HL-60/S4 treated with retinoic acid at 250 ng/mL for 4 days and 3 days (cell line): ENCODE measurements around the gene SP9.

Experiments used
- in situ Hi-C: fragments of 300-500 bp; cut with MboI; formaldehyde crosslinking; loops from 2 replicates; pipeline ENCODE4 v1.7.0; 2022; ENCODE audit warnings: low sequenced_read_pairs

SP9 gene

DNA sequence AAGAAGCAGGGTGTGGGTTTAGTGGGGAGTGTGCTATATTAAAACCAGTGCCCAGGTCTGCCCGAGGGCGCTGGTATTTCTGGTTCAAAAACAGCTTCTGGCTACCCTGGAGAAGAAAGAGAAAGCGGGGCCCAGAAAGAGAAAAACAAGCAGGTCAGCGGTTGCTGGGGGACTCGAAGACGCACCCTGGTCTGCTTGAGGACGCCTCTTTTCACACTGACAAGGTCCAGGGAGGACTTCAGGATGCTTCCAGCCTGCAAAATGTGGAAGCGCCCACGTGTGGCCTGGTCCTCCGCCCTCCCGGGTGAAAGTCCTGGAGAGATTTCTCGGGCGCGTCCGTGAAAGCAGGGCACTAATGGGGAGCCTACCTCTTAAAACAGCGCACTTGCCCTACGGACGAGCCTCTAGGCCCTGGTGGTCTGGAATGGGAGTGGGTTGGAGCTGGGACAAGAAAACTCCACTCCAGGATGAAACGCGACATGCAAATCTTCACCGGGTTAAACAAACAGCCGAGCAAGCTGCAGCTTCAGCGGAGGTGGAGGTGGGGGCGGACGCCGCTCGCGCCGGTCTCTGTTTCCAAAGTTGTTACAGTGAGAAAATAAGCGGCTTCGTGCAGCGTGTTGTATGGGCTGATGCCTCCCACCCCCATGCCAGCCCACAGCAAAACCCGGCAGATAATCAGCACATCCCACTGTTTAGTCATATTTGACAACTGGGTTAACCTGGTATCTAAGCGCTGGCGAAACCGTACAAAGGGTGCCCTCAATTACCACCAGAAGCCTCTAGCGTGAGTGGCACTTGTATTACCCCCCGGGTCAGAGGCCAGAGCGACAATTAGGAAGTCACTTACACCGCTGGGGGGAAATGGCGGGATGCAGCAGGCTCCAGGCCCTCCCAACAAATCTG is 1.1 kb upstream of the SP9 start:
- in situ Hi-C loops = no loop called here

DNA sequence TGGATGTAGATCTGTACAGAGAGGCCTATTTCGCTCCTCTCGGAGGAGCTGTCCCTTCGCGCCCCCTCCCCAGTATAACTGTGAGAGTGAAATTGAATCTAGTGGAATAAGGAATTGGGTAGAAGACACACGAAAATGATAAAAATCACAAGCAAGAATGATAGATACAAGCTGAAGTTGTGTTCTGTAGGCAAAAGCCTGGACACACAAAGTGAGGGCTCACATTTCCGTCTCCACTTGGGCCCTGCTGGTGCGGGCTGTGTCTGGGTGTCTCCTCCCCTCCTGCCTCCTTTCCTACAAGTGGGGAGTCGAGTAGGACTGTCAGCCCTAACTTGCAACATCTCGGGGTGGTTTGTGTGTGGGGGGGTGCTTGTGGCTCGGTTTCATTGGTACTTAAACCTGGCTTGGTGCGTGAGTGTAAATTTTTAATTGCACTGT is 457 bp upstream of the SP9 start:
- in situ Hi-C loops = no loop called here

DNA sequence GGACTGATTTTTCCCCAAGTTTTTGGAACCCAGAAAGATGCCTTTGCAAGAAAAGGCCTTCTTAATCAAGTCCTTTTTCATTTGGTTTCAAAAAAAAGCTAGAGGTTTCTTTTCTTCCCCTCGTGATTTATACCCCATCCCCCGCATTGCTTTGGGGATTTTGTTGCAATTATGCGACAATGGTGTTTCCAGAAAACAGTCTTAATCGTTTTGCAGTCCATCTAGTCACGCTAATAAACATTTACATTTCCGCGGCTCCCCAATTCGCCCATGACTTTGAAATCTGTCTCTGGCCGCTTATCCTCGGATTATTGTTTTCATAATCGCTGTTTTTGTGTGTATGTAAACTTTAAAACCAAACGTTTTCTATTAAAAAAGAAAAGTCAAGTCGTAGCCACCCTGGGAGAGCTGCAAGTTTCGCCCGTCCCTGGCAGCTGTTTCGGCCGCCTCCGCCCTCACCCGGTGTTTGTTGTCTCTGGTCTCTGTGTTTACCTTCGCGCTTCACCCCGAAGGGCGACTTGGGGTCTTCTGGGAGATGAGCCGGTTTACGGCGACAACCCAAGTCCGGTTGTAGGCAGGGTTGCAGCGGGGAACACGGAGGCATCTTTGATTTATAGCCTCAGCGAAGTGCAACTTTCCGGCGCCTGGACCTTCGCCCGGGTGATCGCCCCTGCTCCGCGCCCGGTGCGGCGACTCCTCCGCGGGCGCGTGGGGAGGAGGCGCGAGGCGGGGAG is 667 bp downstream of the SP9 start:
- in situ Hi-C loops = no loop called here

DNA sequence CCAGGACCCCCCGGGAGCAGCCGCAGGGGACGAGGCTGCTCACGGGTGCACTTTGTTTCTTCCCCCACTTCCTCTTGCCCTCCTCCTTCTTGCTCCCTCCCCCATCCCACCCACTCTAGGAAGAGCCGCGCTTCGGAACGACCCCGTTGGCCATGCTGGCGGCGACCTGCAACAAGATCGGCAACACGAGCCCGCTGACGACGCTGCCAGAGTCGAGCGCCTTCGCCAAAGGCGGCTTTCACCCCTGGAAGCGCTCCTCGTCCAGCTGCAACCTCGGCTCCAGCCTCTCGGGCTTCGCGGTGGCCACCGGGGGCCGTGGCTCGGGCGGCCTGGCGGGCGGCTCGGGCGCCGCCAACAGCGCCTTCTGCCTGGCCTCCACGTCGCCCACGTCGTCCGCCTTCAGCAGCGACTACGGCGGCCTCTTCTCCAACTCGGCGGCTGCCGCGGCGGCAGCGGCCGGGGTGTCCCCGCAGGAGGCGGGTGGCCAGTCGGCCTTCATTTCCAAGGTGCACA is 1.3 kb downstream of the SP9 start:
- in situ Hi-C loops = no loop called here

DNA sequence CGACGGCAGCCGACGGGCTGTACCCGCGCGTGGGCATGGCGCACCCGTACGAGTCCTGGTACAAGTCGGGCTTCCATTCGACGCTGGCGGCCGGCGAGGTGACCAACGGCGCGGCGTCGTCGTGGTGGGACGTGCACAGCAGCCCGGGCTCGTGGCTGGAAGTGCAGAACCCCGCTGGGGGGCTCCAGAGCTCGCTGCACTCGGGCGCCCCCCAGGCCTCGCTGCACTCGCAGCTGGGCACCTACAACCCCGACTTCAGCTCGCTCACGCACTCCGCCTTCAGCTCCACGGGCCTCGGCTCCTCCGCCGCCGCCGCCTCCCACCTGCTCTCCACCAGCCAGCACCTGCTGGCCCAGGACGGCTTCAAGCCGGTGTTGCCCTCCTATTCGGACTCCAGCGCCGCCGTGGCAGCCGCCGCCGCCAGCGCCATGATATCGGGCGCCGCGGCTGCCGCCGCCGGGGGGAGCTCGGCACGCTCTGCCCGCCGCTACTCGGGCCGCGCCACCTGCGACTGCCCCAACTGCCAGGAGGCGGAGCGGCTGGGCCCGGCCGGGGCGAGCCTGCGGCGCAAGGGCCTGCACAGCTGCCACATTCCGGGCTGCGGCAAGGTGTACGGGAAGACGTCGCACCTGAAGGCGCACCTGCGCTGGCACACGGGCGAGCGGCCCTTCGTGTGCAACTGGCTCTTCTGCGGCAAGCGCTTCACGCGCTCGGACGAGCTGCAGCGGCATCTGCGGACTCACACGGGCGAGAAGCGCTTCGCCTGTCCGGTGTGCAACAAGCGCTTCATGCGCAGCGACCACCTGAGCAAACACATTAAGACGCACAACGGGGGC is 2.0 kb downstream of the SP9 start:
- in situ Hi-C loops = no loop called here

DNA sequence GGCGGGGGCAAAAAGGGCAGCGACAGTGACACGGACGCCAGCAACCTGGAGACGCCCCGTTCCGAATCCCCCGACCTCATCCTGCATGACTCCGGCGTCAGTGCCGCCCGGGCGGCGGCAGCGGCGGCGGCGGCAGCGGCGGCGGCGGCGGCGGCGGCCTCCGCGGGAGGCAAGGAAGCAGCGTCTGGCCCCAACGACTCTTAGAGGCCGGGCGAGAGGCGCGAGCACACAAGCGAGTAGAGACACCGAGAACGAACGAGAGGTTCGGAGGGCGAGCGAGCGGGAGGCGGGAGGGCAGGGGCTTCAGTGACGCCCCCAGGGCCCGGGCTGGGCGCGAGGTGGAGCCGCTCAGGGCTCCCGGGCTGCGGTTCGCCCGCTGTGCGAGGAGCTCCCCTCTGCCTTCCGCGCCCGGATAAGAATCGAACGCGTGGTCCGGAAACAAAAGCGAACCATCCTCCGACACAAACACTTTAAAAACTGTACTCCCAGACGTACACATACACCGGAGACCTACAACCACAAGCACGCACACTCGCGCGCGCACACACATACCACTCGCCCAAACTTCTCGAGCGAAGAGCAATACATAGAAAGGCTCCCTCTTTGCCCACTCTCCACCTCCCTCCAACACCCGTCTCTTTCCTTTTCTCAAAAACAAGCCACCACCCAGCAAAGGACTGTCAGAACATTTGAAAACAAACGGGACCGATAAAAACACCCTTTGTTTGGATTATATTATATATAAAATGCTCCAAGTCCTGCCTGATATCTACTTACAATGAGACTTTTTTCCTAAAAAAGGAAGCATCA is 2.8 kb downstream of the SP9 start:
- in situ Hi-C loops = no loop called here

DNA sequence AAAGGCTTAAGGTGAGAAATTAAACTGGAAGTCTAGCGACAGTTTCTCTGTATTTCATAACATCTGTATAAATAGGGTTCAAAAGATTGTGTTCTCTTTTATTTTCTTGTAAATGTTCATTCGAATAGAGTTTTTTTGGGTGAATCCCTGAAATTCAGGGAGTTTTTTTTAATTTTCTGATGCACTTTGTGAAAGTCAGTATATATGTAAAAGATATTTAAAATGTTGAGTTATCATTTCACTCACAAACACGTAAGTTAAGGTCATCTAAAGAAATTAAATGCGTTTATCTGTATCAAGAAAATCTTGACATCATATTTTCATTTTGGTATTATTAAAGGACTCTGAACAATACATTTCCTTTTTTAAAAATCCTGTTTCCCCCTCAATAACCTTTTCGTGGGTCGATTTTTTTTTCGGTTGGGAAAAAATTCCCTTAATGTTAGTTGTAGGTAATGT is 3.4 kb downstream of the SP9 start:
- in situ Hi-C loops = no loop called here

DNA sequence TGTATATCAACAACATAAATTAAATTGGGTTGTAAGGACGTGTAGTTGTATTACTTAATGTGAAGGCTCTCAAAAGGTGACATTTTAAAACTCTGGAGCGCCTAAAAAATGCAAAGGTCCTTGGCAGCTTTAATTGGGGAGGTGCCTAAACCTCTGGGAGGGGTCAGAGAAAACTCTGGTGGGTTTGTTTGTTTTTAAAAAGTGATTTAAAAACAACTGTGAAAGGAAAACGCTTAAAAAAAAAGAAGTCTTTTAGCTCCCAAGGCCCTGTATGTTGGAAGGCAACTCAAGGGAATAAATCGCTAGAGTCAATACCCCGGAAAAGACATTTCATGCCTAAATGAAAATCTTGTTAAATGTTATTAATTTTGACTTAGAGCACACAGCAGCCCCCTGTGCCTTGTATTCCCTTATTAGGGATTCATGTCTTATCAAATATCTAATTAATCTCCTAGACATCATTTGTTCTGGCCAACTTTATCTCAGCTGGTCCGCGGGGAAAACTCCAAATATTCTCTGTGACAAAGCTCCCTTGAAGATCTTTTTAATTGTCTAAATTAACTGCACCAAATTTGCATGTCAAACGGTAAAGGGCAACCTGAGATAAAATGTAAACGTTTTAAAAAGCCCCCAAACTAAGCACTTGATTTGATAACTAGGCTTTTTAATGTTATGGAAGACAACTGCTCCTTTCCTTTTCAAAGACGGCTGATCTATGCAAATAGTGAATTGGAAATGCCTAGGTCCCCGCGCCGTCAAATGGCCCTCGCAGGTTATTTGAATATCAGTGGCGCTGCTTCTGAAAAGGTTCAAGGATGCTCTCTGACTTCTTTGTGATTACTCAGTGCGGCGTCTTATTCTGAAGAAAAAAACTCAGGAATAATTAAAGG is 4.2 kb downstream of the SP9 start:
- in situ Hi-C loops = no loop called here

DNA sequence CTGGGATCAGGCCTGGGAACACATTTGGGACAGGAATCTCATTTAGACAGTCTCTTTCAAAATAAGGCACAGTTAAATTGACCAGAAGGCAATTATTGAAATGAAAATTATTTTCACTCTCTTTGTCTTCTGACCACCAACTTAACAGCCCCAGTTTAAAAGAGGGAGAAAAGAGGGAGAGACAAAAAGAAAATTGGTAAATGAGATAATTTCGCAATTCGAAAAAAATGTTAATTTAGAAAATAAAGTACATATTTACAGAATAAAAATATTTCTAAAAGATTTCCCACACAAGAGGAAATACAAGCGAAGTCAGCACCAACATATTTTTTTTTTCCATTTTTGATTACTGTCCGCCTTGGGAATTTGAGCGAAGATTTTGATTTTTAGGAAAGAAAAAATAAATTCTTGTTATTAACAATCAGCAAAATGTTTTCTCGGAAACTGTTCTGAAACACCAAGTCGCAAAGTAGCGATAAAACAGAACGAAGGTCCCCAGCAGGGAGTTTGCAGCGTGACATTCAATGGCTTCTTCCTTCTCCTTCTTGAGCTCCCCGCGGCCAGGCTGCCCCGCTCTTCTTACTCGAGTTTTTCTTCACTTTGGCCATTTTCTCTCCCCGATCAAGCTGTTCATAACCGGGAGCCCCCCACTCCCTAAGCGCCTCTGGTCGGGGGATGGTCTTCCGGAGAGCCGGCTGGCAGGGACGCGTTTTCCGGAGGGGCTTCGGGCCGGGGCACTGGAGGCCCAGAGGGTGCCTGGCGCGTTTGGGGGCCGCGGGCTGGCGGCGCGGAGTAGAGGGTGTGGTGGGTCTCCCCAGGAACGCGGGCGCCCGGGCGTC is 5.0 kb downstream of the SP9 start:
- in situ Hi-C loops = loop anchor here (10.0 kb wide), 1 partner anchor 935 kb away; no protein-coding TSS in a partner anchor

DNA sequence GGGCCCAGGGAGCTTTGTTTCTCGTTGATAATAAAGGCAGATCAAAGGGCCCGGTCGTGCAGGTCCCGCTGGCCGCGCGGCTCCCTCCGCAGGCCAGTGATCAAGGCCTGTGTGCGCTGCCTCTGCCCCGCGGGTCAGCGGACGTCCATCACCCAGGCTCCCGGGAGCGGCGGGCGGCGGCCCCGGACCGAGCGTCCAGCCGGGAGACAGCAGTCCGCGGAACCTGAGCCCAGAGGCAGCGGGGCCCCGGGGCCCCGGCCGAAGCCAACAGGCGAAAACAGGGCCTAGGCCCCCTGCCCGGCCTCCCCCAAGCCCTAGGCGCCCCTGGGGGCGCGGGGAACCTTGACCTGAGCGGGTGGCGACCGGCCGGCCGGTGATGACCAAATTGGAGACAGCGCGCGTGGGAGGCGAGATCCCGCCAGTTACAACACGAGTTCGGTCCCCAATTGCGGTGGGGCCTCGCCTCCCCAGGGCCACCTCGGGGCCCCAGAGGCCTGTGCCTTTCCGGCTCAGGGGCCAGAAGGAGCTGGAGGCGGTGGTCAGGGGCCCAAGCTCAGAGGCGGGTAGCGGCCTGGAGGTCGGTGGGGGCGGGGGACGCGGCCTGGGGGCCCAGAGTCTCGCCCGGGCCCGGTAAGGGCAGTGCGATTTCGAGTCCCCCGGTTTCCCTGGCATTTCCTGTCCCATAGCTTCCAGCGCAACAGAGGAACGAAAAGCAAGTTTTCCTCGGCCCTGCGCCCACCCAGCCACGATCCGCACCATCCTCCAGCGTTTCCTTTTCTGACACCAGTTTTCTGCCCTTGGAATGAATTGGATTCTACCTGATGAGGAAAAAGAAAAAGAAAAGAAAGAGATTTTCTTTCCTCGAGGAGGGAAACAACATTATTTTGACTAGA is 5.9 kb downstream of the SP9 start:
- in situ Hi-C loops = loop anchor here (10.0 kb wide), 1 partner anchor 936 kb away; no protein-coding TSS in a partner anchor

DNA sequence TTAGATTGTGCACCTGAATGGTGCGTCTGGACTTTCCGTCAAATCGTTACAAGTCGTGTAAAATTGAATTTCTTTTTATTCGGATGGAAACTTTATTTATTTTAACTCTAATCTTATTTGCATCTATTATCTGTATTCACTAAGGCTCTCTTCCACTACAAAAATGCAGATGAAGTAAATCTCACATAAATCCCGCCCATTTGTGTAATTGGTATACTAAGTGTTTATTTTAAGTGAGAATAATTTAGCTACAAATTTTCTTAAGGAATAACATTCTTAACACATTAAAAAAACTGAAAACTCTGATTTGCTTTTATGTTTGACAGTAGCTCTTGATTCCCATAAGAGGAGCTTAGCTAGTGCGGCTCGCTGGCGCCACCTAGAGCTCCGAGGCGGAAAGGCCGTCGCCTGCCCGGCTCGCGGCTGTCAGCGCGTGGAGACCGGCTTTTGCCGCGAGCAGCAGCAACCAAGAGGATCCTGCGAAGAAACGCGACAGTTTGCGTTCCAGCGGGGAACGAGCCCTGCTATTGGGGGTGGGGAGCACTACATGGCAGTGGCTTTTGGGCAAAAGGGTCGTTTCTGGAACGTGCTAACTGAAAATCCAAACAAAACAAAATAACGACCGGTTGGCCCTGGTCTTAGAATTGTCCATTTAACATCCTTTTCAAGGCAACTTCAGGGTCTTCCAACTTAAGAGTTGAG is 6.7 kb downstream of the SP9 start:
- in situ Hi-C loops = loop anchor here (10.0 kb wide), 1 partner anchor 937 kb away; no protein-coding TSS in a partner anchor

DNA sequence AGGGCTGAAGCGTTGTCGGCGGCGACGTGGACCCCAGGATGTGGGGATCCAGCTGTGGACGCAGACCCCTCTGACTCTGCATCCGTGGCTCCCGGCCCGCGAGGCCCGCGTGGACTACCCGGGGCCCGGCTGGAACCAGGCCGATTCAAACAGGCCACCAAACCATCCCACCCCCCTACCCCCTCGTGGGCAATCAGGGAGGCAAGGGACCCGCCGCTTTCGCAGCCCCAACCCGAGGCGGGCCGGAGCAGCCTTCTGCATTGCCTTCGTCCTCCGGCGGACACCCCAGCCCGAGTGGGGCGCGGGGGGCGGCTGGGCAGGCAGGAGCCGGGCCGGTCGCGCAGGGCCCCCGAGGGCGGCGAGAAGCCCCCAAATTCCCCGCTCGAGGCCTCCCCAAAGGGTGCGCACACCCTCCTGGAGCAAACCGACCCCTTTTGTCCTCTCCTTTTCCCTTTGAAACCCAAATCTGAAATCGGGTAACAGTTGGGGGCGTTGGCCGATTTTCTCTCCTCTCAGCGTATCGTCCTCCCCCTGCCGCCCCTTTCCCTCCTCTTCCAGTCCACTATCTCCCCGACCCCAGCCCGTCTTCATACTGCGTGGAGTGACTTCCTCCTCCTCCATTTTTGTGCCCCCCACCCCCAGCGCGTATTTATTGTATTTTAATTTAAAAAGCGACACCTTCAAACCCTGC is 7.4 kb downstream of the SP9 start:
- in situ Hi-C loops = loop anchor here (10.0 kb wide), 1 partner anchor 937 kb away; no protein-coding TSS in a partner anchor

DNA sequence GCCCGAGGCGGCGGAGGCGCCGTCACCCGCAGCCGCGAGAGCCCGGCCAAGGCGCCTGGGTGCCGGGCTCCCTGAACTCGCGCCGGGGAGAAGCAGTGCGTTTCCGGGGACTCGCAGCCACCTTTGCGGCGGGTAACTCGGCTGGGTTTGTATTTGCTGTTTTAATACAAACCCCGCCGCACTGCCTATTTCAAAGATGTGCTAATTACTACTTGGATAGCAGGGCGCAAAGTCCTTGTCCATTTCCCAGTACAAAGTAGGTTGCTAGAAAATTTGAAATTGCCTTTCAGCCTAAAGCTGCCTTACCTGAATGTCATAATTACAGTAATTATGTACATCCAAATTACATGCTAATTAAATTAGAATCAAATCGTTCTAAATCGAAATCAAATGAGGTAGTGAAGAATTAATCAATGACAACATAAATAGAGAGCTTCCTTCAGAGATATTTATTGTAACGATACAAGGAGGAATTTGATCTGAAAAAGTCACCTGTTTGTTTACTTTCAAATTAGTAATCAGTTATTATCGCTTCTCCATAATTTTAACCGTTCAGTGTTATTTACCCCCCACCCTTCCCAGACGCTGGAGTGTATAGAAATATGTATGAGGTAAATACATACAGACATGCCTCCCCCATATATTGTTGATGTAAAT is 8.1 kb downstream of the SP9 start:
- in situ Hi-C loops = loop anchor here (10.0 kb wide), 1 partner anchor 938 kb away; no protein-coding TSS in a partner anchor

DNA sequence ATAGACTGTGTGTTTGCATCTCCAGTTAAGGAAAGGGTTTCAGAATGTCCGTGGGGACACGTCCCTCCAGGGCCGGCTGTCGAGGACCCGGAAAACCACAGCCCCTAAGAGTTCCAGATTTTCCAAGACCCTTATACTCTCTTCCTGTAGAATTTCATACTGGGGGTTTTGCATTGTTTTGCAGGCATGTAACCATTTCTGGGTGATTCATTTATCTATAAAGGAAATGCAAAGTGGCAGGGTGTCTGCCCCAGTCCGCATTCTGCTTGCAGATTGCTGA is 8.5 kb downstream of the SP9 start:
- in situ Hi-C loops = loop anchor here (10.0 kb wide), 1 partner anchor 938 kb away; no protein-coding TSS in a partner anchor
